ENCODE data around the gene GSTA5.
"Not testable (repeated sequence)": the region's sequence is repeated elsewhere in the genome, so short reads cannot be mapped to it uniquely, and the experiment has no call there.

- TF ChIP-seq, protein P1, sequence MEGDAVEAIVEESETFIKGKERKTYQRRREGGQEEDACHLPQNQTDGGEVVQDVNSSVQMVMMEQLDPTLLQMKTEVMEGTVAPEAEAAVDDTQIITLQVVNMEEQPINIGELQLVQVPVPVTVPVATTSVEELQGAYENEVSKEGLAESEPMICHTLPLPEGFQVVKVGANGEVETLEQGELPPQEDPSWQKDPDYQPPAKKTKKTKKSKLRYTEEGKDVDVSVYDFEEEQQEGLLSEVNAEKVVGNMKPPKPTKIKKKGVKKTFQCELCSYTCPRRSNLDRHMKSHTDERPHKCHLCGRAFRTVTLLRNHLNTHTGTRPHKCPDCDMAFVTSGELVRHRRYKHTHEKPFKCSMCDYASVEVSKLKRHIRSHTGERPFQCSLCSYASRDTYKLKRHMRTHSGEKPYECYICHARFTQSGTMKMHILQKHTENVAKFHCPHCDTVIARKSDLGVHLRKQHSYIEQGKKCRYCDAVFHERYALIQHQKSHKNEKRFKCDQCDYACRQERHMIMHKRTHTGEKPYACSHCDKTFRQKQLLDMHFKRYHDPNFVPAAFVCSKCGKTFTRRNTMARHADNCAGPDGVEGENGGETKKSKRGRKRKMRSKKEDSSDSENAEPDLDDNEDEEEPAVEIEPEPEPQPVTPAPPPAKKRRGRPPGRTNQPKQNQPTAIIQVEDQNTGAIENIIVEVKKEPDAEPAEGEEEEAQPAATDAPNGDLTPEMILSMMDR (conservative IDR thresholded peaks at IDR 0.05) = not testable (repeated sequence)
- not testable (repeated sequence) for TF ChIP-seq ZFX (IDR thresholded peaks at IDR 0.05)
These were observed 13.4 kb downstream of the GSTA5 start for GRCh38 chr6:52827073-52827783.

Measured in C4-2B (cell line).